Posterior vena cava (tissue), 2 donors: ENCODE data around the gene RMND5A. TPM values are rescaled to one million over a fixed set of nuclear protein-coding genes. Genes with fewer than 3 reads are reported as not detected.

Experiments
- DNase-seq: peaks from one replicate; pipeline ENCODE4 v3.0.0-alpha.2; 2020; ENCODE audit warnings: low spot score
- intact Hi-C, 2 donors: fragments of 100-400 bp; cut with DNase I; formaldehyde crosslinking; loops; one replicate each; pipeline versions ENCODE4 v1.14.1 to v1.14.2; 2022 to 2023
- total RNA-seq, 2 donors: library from RNA; stranded (reverse); fragmentation: NEBNext Ultra II Directional; extraction: Animal tissue kit (Norgen Biotek cat#: 25700); gene quantifications; one replicate each; pipeline ENCODE4 v1.2.1, GENCODE V29; 2021
- donor health status: DM: yes; HTN: yes; CAD: no.
- donor health status: DM: yes; HTN: yes; CAD: no.

Gene RMND5A
- total RNA-seq, 2 donors from 2014 or later, result 20.3 to 22.9 TPM

- intact Hi-C loops, result no loop called here
- DNase-seq, result no peak
These were observed 98.2 kb downstream of the RMND5A start for GRCh38 chr2:86818114-86818801.

DNA sequence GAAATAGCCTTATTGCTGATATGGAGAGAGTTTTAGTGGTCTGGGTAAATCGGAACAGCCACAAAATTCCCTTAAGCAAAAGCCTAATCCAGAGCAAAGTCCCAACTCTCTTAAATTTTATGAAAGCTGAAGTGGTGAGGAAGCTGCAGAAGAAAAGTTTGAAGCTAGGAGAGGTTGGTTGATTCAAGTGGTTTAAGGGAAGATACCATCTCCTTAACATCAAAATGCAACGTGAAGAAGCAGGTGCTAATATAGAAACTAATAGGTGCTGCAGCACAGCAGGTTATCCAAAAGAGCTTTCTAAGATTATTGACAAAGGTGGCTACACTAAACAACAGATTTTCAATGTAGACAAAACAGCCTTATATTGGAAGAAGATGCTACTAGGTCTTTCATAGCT lies 98.9 kb downstream of the RMND5A start:
- no peak for DNase-seq
- intact Hi-C loops, result no loop called here

- DNase-seq, result no peak
- intact Hi-C loops, result no loop called here
These were observed 101.2 kb downstream of the RMND5A start for GRCh38 chr2:86821306-86821705.

- no peak for DNase-seq
- intact Hi-C loops, result no loop called here
These were observed 101.8 kb downstream of the RMND5A start for GRCh38 chr2:86821842-86822241.

DNA sequence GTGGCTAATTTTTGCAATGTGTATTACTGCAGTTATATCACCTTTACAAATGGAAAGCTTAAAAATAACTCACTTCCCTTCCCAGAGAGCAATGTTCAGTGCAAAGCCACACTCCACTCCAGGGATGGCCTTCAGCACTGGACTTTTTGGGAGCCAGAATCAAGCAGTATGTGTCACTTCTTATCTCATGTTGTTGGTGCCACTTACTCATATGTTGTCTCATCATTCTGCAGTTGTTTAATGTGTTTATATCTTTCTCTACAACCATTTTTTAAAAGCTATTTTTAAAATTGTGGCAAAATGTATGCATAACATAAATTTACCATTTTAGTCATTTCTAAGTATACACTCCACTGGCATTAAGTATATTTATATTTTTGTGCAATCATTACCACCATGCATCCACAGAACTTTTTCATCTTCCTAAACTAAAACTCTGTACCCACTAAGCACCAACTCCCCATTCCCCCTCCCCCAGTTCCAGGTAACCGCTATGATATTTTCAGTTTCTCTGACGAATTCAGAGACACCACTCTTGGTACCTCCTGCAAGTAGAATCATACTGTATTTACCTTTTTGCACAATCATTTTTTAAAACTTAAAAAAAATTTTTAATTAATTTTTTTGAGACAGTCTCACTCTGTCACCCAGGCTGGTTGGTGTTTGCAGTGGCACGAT lies 102.7 kb downstream of the RMND5A start:
- intact Hi-C loops, result no loop called here
- no peak for DNase-seq

DNA sequence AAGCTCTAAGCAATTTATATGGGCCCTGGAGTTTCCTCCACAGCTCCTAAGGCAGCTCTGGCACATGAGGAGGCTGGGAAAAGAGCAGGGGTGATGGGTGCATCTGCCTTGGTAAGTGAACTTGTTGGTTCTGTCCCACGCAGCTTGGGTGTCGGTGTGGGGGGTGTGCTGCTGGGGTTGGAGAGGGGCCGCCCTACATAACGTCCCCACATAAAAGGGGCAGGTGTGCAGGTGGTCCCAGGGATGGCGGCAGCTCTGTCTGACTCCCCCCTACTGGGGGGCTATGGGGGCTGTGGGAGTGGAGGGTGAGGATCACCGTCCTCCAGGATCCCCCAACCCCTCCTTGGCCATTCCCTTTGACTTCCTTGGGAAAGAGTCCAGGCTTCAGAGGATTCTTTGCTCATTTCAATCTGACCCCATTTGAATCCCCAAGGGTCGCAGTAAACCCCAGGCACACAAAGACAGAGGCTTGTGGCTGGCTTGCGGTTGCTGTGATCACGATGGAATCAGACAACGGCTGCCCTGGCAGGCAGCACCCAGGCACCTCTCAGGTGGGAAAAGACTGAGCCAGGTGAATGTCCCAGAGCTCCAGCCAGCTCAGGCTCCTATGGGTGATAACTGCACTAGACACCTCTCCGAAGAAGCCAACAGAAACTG lies 105.1 kb downstream of the RMND5A start:
- no peak for DNase-seq
- intact Hi-C loops, result no loop called here

GRCh38 chr2:86825693-86826381 lies 105.7 kb downstream of the RMND5A start:
- no peak for DNase-seq
- intact Hi-C loops, result no loop called here

GRCh38 chr2:86826951-86827350 lies 106.9 kb downstream of the RMND5A start:
- intact Hi-C loops, result no loop called here
- DNase-seq, result no peak

Other genes starting within 250 kb of the RMND5A start
- 100 to 1,000 TPM; 166 to 167 TPM for gene CHMP3, start 156.8 kb upstream of the RMND5A start, total RNA-seq
- 10 to 100 TPM; 29.0 to 37.0 TPM for gene RNF103, start 96.4 kb upstream of the RMND5A start, total RNA-seq
- gene CD8A, start 70.6 kb downstream of the RMND5A start, total RNA-seq, result 1 to 10 TPM; 1.3 to 1.9 TPM
- under 1 TPM; 0.37 to 1.00 TPM for gene CD8B, start 141.6 kb downstream of the RMND5A start, total RNA-seq
- 1 to 10 TPM in 1 of 2 donors, not detected in 1; 2.2 TPM for gene RGPD1, start 221.8 kb downstream of the RMND5A start, total RNA-seq